Stimulated activated CD4-positive, alpha-beta T cell treated with anti-CD3 and anti-CD28 coated beads, TNF-alpha, amount 100 ng/mL, for 4 hours (primary cell): Measurements from ENCODE around the gene ATG4D.

Source experiments
- DNase-seq, 3 experiments: peaks; one replicate each; pipeline ENCODE4 v3.0.0-alpha.2; 2020; ENCODE audit warnings: low read depth in 3 of 3

Gene ATG4D

DNA sequence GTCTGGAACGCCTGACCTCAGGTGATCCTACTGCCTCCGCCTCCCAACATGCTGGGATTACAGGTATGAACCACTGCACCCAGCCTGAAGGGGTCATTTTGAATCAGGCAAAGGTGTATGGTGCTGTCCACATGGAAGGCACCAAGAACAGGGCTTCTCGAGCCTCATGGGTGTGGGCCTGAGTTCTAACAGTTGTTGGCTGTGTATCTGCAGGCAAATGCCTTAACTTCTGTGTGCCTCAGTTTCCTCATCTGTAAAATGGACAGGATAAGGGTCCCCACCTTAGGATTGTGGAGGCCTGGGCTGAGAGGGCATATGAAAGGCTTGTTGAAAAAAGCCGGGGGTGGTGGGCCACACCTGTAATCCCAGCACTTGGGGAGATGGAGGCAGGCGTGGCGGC lies 34.2 kb downstream of the ATG4D start:
- DNase-seq = no peak

GRCh38 chr19:10580979-10581631 lies 37.4 kb downstream of the ATG4D start:
- DNase-seq = peak; percentile 77 to 79 (median 78)

DNA sequence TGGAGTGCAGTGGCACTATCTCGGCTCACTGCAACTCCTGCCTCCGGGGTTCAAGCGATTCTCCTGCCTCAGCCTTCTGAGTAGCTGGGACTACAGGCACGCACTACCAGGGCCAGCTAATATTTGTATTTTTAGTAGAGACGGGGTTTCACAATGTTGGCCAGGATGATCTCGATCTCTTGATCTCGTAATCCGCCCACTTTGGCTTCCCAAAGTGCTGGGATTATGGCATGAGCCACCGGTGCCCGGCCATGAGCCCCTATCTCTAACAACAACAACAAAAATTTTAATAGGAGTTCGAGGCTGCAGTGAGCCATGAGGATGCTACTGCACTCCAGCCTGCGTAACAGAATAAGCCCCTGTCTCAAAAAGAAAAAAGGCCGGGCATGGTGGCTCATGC lies 38.4 kb downstream of the ATG4D start:
- DNase-seq = no peak

DNA sequence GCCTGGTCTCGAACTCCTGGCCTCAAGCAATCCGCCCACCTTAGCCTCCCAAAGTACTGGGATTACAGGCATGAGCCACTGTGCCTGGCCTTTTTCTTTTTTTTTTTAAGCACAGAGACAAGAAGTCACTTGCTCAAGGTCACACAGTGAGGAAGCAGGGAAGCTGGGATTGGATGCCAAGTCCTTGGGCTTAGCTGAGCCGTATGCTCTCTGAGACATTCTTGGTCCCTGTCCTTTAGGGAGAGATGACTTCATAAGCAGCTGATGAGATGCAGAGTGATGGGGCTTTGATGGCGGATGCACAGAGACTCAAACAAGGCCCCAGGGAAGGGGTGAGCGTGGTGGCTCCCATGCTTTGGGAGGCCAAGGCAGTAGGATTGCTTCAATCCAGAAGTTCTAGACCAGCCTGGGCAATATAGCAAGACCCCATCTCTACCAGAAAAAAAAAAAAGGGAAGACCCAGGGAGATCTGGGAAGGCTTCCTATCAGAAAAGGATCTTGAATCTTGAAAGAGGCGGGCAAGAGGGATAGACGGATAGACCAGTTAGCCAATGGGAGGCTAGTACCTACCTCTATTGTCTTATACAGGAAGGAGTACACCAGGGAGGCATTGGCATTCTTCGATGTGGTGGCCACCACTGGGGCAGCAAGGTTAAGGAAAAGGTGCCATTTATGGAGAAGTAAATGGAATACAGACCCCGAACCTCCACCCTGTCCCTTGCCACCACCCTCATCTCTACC lies 39.5 kb downstream of the ATG4D start:
- no peak for DNase-seq

- no peak for DNase-seq
Observed at GRCh38 chr19:10586396-10586795, 42.7 kb downstream of the ATG4D start.

DNA sequence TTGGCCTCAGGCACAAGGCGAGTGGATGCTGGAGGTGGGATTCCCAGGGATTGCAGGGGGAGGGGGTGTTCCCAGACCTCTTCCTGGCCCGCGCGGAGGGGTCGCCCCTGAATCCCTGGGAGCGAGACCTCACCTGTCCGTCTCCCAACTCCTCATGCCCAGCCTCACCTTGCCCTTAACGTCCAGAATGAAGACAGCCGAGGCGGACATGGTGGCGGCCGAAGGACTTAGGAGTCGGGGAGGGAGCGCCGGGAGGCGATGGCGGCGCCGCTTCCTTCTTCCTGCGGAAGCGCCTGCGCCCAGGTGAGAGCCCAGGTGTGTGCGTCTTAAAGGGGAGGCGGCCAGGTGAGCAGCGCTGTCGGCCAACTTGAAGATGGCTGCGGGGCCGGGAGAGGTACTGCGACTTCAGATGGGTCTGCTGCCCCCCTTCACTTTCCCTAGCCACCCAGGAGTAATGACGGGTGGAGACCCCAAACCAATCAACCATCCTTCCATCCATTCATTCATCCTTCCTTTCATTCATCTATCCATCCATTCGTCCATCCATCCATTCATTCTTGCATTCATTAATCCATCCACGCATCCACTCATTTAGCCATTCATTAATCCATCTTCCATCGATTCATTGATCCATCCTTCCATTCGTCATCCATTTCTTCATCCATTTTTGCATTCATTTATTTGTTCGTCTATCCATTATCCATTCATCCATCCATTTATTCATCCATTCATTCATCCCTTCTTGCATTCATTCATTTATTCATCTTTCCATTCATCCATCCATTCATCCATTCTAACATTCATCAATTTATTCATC lies 43.5 kb downstream of the ATG4D start, which contains the start of gene AP1M2:
AP1M2 (minus strand) TSS at position 291 of the 817 bp plus-strand sequence; CDS start at position 210, 81 bp downstream.
- no peak for DNase-seq

DNA sequence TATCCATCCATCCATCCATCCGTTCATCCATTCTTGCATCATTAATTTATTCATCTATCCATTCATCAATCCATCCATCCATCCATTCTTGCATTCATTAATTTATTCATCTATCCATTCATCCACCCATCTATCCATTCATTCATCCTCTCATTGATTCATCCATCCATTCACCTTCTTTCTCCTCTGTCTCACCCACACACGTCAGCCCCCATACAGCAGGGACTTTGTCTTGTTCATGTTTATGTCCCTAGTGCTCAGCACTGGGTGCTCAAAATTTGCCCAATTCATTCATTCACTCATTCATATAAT lies 44.1 kb downstream of the ATG4D start:
- no peak for DNase-seq

DNA sequence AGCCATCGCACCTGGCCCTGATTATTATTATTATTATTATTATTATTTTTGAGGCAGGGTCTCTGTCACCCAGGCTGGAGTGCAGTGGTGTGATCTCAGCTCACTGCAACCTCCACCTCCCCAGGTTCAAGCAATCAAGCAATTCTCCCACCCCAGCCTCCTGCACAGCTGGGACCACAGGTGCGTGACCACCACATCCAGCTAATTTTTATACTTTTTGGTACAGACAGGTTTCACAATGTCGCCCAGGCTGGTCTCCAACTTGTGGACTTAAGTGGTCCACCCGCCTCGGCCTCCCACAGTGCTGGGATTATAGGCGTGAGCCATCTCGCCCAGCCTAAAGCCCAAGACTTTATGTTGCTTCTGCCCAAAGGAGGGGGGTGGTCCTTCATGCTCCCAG lies 49.4 kb downstream of the ATG4D start:
- DNase-seq = no peak

DNA sequence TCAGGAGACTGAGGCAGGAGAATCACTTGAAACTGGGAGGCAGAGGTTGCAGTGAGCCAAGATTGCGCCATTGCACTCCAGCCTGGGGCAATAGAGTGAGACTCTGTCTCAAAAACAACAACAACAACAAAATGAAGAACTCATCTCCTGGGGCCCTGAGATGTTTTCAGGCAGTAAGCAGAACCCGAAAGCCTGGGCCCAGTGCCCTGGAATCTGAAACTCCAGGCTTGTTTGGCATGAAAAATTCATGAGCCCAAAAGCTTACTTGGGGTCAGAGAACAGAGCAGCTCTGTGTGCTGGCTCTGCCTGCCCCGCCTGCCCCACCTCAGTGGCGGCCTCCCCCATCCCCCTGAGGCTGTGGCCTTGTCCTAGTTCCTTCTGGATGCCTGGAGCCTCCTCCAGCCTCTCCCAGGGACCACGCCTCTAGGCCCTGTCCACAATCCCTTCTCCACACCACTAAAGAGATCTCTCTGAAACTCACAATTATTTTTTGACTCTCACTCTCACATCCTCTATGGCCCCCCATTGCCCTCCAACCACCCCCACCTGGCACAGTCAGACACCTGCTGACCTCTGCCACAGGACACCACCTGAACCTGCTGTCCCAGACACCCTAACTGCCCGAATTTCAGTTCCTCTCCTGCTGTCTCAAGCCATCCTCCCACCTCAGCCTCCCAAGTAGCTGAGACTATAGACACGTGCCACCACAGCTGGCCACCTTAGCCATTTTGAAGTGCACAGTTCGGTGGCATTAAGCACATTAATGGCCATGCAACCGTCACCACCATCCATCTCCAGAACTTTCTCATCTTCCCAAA lies 50.3 kb downstream of the ATG4D start:
- DNase-seq = no peak

DNA sequence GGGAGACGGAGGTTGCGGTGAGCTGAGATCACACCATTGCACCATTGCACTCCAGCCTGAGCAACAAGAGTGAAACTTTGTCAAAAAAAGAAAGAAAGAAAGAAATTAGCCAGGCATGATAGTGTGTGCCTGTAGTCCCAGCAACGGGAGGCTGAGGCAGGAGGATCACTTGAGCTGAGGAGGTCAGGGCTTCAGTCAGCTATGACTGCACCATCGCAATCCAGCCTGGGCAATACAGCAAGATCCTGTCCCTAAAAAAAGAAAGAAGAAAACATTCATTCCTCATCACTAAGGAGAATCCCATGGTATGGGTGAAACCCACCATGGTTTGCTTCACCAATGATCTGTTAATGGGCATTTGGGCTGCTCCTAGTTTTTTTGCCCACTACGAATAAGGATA lies 56.4 kb downstream of the ATG4D start:
- DNase-seq = no peak

GRCh38 chr19:10601999-10602329 lies 58.3 kb downstream of the ATG4D start:
- no peak for DNase-seq

GRCh38 chr19:10602330-10603083 lies 58.8 kb downstream of the ATG4D start:
- peak; percentile 80 to 85 (median 82) for DNase-seq
